Measurements from ENCODE around the gene FAM181A. TPM values are rescaled to one million over a fixed set of nuclear protein-coding genes. Genes with fewer than 3 reads are reported as not detected.

FAM181A gene
- total RNA-seq, 1 donor from 2014 or later = not detected

DNA sequence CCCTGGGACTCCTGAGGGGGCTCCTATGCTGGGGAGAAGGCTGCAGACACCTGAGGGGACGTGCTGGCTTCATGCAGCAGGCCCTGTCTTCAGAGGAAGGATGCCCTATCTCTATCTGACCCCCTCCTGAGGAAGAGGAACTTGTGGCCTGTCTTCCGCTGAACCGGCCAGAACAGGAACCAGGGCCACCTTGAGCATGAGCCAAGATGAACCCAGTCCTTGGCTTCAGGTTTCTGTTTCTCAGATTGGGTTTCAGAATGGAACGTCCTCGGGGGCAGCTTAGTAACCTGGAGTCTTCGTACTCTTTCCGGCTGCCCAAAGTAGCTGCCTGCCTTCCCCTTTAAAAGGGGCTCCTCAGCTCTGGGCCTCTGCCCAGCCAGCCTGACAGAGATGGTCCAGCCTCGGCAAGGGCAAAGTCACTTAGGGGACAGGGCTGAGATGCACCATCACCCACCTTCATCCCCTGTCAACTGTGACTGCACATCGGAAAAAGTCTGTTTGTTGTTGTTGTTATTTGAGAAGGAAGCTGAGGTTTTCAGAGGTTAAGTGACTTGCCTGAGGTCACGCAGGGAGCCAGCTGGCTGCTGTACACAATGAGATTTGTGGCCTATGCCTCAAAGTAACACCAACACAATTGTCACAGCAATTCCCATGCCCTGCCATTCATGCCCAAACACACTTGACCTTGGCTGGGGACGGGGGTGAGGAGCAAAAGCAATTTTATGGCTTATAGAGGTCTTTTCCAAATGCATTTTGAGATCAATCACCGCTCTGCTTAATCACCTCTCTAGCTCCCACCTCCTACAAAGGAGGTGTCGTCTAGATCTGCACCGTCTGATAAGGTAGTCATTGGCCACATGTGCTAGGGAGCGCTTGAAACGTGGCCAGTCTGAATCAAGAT lies 35.8 kb downstream of the FAM181A start:
- DNase-seq (ENCODE audit: low spot score) = no peak

DNA sequence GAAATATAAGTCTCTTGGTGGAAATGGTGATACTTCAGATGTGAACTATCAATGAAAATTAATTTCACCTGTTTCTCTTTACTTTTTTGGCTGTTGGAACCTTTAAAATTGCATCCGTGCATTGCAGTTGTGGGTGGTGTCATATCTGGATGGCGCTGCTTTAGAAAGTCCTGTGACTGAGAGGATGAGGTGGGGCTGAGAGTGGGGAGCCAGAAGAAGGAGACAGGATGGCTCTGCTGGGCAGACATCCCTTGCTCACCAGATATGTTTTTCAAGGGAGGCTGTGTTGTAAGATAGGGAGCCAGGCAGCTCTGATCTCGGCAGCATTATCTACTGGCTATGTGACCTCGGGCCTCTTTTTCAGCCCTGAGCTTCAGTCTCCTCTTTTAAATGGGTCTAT lies 36.5 kb downstream of the FAM181A start:
- no peak for DNase-seq (ENCODE audit: low spot score)

DNA sequence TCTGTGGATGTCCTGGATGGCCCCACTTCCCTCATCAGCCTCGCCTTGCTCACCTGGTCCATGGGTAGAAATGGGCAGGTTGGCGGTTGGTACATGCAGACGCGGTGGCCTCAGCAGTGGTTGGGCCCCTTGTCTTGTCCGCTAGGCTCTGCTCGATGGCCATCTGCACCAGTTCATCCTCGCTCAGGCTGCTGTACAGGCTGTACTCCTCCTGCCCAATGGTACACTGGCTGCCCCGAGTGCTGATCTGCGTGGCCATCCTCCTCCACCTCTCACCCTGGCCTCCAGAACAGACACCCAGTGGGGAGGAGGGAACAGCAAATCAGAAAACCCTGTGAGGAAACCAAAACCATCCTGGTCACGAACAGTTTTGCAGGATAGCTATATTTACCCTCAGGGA lies 37.1 kb downstream of the FAM181A start:
- DNase-seq (ENCODE audit: low spot score) = no peak

DNA sequence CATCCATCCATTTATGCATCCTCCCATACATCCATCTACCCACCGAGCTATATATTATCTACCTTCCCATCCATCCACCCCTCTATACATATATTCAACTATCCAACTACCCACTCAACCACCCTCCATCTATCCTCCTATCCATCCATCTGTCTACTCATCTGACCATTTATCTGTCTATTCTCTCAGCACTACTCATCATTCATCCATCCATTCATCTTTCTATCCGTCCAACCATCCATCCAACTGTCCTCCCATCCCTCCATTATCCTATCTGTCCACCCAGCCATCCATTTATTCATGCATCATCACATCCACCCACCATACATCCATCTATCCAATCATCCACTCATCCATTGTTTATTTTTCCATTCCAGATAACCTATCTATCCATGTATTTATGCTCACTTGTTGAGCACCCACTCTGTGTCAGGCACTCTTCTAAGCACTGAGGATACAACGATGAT lies 37.7 kb downstream of the FAM181A start:
- DNase-seq (ENCODE audit: low spot score) = no peak

DNA sequence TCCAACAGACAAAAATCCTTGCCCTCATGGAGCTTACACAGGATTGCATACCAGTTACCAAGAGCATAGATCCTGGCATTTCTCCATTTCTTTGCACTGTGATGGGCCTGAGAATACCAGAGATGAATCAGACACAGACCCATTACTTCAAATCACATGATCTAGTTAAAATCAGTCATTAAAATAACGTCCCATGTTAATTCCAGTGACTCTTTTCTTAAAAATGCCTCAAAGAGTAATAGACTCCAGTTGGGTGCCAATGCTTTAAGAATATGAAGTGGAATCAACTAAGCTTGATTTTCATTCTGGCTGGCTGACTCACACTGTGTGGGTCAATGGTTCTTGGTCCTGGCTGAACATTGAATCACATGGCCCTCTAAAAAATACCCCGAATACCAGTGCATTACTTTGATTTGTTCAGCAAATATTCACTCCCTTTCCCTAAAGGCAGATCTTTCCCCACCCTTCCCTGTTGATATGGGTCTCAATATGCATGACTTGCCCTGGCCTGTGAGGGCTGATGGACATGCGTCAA lies 38.2 kb downstream of the FAM181A start:
- DNase-seq (ENCODE audit: low spot score) = no peak

DNA sequence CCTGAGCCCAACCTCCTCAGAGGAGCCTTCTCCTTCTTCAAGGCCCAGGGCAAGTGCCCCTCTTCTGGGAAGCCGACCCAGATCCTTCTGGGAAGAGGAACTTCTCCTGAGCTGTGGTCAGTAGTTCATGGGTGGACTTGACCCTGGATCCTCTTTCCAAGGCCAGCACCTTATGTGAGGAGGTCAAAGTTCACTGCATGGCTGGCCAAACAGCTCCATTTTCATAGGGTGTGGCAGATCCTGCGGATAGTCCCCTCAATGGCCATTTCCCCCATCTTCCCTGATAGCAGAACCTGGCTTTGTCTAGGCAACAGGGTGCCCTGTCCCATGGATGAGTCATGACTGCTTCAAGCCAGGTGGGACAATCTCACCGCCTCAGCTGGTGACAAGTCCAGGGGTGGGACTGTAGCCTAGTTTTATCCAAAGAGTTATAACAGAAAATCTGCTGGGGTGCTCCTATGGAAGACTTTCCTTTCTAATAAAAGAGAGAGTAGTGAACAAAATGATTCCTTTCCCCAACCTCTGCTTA lies 38.9 kb downstream of the FAM181A start:
- no peak for DNase-seq (ENCODE audit: low spot score)

DNA sequence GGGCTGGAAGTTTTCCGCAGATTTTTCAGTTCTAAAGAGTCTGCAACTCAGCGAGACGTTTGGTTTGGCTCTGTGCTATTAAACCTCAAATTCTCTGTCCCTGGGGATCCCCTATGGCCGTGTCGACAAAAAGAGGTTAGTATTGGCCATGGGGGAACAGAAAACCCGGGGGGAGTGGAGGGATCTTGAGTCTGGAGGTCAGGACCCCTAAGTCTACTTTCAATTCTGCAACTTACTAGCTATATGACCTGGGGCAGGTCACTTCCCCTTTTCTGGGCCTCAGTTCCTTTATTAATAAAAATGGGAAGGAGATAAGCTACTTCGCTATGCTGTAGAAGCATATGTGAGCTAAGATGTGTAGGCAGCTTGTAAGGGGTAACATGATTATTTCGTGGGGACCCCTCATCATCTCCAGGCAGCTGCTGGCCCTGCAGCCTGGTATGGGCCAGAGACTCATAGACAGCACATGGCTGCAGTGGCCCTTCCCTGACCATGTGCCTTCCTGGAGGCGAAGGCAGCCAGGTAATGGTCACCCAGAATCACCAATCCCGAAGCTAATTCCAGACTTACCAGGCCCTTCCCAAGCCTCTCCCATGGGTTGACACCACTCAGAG lies 40.6 kb downstream of the FAM181A start:
- no peak for DNase-seq (ENCODE audit: low spot score)

DNA sequence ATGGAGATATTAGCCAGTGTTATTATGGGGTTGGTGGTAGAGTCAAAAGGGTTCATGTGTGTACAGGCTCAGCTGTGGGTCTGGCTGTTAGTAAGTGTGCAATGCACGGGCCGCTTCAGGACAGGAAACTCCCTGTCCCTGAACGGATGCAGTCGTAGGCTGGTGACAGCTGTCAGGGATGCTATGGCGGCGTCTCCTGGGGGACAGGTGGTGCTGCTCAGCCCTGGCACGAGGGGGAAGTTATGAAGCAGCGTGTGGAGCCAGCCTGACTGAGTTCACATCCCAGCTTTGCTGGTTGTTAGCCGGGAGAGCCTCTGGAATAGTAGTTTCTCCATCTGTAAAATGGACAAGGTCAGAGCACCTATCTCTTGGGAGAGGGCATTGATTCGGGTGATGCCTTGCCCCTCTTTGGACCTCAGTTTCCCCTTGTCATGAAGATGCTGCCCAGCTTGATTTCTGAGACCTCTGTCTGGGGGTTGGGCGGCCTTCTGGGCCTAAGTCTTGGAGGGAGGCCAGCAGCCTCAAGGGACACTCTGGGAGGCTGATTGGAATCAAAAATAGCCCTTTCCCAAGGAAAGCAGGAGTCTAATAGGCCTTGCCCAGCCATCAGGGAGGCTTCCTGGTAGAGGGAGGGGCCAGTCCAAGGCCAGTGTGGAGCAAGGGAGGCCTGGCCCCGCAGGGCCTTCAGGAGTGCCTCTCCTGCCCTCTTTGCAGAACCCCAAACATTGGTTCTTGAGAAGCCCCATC lies 42.1 kb downstream of the FAM181A start:
- no peak for DNase-seq (ENCODE audit: low spot score)

DNA sequence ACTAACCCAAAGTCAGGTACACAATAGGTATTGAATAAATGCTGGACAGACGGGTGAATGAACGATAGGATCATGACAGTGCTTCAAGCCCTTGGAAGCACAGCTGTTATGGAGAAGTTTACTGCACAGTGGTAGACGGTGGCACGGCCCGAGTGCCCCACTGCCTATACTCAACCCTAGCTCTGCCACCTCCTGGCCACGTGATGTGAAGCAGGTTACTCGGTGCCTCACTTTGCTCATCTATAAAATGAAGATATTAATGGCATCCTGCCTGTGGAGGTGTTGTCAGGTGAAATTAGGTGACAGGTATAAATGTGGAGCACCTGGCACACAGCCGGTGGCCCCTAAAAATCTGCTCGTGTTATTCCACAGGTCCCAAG lies 43.4 kb downstream of the FAM181A start:
- no peak for DNase-seq (ENCODE audit: low spot score)

DNA sequence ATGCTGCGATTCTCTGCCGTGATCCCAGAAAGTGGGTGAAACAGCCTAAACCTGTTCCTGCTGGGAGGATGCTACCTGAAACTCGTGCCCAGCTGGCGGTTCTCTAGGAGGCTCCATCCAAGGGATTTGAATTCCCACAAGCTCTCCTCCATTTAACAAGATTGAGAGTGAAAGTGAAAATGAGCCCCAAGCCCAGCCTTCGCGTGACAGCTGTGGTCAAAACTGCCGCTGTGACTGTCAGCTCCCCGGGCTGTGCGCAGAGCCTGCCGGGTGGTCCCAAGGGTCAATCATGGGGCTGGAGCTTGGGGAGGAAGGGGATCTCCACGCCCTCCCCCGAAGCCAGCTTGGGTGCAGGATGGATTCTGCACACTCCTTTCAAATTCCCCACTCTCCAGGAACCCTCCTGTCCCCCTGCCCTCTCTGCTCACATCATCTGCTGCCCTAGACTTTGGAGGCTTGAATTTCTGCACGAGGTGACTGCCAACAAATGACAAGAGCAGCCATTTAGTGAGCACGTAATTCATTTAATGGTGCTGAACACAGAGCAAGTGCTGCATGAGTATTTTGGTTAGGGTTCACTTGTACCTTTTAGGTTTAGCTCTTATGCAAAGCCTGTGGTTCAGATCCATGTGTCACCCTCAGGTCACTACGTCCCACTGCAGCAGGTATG lies 44.0 kb downstream of the FAM181A start:
- no peak for DNase-seq (ENCODE audit: low spot score)

DNA sequence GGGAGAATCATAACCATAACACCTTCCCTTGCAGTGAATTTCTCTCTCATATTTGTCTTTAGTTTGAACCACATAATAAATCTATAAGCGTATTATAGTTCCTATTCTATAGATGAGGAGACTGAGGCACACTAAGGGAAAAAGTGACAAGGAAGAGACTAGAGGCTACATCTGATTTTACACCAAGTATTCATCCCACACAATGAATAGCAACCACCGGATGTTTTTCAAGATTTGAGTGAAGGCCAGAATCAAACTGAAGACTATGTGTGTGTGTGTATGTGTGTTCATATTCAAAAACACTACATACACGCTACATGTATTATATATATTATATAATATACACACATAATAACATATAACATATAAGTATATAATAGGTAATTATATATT lies 44.5 kb downstream of the FAM181A start:
- no peak for DNase-seq (ENCODE audit: low spot score)

DNA sequence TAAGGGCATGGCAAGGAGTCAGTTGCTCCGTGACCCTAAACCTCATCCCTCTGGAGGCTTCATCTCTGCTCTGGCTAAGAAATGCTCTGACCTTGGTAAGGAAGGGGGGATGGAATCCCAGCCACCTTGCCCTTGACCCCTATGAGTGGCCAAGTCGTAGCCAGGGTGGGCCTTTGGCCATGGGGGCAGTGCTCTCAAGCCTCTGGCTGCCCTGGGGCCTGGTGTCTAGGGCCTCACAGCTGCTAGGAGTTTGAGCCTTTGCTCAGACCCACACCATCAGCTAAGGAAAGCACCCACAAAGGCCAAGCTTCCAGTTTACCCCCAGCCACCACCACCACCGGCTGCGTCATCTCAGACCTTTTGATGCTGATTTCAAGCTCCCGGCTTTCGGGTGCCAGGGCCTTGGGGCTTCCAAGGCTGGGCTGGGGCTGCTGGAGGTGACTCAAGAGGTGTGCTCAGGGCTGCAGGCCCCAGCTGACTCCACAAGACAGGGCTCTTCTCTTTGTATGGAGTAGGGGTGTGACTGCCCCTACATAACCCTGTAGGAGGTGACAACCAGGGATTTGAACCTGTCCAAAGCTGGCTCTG lies 45.6 kb downstream of the FAM181A start:
- DNase-seq (ENCODE audit: low spot score) = no peak

DNA sequence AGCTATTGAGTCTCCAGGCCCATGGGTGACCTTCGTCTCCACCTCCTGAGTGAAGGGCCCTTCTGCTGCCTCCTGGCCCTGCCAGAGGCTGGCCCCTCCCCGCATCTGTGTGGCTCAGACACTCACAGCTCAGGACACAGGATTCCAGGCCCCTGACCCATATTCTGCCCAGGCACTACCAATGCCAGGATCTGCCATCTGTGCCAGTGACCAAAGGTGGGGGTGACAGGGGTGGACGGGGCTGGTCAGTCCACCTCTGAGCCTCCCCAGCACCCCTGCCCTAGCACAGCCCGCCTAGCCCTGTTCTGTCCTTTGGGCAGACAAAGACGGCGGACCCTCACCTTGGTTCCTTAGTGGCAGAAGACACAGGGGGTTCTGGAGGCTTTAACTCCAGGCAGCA lies 46.5 kb downstream of the FAM181A start:
- no peak for DNase-seq (ENCODE audit: low spot score)

DNA sequence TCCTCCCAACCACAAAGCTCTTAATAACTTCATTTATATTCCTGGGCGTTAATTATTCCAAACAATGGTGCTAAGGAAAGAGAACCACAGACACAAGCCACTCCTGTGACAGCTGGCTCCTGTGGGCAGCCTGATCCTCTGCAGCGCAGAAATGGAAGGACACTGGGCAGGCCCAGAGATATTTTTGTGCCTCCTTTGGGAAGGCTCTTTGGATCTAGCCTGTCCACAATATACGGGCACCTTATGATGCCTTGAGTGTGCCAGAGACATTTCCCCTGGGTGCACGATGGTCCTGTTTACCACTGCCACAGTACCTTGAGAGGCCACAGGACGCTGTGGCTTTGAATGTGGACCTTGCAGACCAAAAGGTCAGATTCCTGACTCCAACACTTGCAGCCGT lies 47.2 kb downstream of the FAM181A start:
- no peak for DNase-seq (ENCODE audit: low spot score)

DNA sequence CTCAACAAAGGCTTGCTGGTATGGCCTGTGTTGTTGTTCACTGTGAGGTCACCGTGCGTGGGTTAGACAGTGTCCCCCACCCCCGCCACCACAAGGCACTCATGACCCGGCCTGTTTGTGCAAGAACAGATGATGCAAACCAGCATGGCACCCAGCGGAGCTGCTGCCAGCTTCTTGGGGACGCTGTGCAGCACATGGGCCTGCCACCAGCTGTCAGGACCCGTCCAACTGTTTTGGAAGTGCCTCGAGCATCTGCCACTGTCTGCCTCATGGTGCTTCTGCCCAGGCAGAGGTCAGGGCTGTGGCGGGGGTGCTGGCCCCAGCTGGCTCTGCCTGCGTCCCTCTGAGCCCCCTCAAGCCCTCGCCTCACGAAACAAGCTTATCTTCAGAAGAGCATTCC lies 47.7 kb downstream of the FAM181A start:
- DNase-seq (ENCODE audit: low spot score) = no peak

DNA sequence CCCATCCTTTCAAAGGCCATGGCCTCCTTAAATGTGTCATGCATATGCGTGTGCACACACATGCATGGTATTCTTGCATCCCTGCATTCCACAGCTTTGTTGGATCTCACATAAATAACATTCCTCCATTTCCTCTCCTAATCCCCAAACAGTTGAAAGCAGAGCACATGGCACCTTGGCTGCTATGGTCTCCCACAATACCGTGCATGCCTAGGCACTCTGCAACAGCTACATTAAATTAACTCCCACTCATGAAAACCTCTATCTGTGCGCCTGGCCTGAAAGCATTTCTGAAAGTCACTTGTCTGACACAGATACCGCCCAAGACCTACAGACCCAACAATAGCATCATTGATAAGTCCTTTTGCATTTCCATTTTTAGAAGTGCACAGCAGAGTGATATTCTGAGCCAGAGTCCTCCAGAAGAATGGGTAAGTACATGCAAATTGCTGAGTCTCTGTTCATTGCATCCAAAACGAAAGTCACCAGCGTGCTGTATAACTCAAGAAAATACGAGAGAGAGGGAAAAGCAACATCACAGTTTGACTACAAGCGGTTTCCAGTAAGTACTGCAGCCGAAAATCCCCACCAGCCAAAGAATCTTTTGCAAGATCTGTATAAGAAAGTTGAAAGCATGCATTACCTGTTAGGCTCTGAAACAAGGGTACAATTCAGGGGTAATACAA lies 48.8 kb downstream of the FAM181A start:
- no peak for DNase-seq (ENCODE audit: low spot score)

DNA sequence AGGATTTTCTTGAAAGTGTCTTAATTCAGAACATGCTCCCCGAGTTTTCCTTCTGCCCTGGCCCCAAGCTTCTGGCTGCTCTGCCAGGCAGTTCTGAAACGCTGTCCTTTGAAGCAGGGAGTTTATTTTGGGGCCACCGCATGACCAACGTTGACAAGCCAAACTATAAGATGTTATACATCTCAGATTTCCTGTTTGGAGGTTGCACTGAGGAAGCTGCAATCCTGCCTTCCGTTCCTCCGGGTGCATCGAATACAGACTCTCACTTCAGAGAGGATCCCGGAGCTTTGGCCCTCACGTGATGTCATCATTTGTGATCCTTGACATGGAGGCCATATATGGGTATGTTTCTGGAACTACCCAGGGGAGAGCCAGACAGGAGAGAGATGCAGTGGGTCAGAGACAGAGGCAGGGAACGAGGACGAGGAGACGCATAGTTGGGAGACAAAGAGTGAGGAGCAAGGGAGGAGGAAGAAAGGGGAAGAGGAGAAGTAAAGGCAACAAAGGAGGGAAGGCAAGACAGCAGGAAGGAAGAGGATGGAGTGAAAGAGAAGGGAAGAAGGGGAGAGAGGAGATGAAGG lies 49.4 kb downstream of the FAM181A start, which contains the start of gene ASB2:
Gene ASB2 (minus strand): TSS at position 94 of the 581 bp plus-strand sequence. CDS start 12,031 bp downstream, outside the sequence.
- DNase-seq (ENCODE audit: low spot score) = peak; percentile 40

DNA sequence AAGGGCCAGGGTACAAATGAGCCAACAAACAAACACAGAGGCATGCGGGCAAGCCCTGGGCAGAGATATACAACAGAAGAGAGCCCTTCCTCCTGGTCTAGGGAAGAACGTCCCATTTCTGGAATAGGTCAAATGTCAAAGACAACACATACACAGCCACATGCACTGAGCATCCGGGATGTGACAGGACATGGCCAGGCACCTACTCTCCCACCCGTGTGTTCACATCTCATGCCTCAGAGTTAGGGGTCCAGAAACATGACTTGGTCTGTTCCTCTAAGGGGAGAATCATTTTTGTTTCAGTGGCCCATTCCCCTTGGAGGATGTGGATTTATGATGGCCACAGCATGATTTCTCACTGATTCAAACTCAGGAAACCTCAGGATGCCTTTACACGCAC lies 50.0 kb downstream of the FAM181A start:
- no peak for DNase-seq (ENCODE audit: low spot score)

DNA sequence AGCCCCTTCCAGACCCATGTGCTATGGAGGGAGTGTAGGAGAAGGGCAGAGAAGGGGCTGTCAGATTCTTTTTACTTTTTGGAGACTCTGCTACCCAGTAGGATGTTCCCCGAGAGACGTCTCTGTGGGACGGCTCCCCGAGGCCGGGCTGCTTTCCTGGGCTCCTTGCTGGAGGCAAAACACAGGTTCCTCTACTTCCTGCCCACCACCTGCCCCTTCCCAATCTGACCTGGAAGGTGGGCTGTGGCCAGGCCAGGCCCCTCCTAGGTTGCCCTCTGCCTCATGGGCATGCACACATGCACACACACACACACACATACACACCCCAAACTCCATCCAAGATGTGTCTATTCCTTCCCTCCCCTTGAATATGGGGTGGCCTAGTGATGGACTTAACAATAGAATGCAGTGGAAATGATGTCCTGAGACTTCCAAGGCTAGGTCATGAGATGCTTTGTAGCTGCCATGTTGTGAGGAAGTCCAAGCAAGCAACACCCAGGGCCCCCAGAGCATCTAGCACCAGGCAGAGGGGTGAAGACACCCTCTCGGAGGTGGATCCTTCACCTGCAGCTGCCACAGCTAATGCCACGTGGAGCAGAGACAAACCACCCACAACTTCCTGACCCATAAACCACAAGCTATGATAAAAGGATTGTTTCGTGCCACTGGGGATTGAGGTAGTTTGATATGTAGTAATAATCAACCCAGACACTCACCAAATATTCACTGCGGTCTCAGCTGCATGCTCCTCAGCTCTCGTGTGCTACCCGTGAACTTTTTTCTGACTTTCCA lies 50.8 kb downstream of the FAM181A start:
- DNase-seq (ENCODE audit: low spot score) = peak; percentile 26
